Keratinocyte (primary cell): ENCODE data around the gene CDH13. TPM values are rescaled to one million over a fixed set of nuclear protein-coding genes. Genes with fewer than 3 reads are reported as not detected.

ENCODE experiments used
- DNase-seq: peaks from one replicate; pipeline ENCODE4 v3.0.0-alpha.2; 2011; ENCODE audit warnings: low read depth, missing footprints, low spot score
- FAIRE-seq: peaks from 2 replicates; lab custom pipeline; 2011; peaks lifted over from hg19 to GRCh38; lab: Jason Lieb, UNC
- H2AFZ ChIP-seq: 2 replicates; pipeline ENCODE4 v1.6.0; 2012; ENCODE audit warnings: low read length, control low read depth, inconsistent platforms; ENCODE audit not compliant: control insufficient read depth
- H3K27ac ChIP-seq: 2 replicates; pipeline ENCODE4 v1.5.1; 2011; ENCODE audit warnings: low read length; ENCODE audit not compliant: control insufficient read depth, insufficient read depth
- H3K27me3 ChIP-seq: 3 replicates; pipeline ENCODE4 v1.6.0; 2011; ENCODE audit warnings: low read length; ENCODE audit not compliant: control insufficient read depth, insufficient read depth; ENCODE audit errors: extremely low read depth
- H3K36me3 ChIP-seq, 2 experiments: 2 replicates in 1 of 2; 3 replicates in 1 of 2; pipeline ENCODE4 v1.5.1; 2011; ENCODE audit warnings: low read length in 2 of 2, mild to moderate bottlenecking in 1 of 2; ENCODE audit not compliant: control insufficient read depth in 2 of 2, insufficient read depth in 2 of 2; ENCODE audit errors: extremely low read depth in 1 of 2
- H3K4me1 ChIP-seq: 3 replicates; pipeline ENCODE4 v1.5.1; 2011; ENCODE audit warnings: low read length; ENCODE audit not compliant: control insufficient read depth, insufficient read depth; ENCODE audit errors: extremely low read depth
- H3K4me2 ChIP-seq: 3 replicates; pipeline ENCODE4 v1.6.0; 2011; ENCODE audit warnings: low read depth, low read length; ENCODE audit not compliant: control insufficient read depth, insufficient read depth; ENCODE audit errors: extremely low read depth
- H3K4me3 ChIP-seq, 3 experiments: fragments of 200-600 bp in 1 of 3; sonication (generic) in 1 of 3; 2 replicates in 2 of 3; 3 replicates in 1 of 3; pipeline ENCODE4 v1.5.1; 2011 to 2016; ENCODE audit warnings: low read length in 3 of 3, mild to moderate bottlenecking in 3 of 3, control low read depth in 2 of 3, inconsistent platforms in 1 of 3, low read depth in 1 of 3, mixed read lengths in 1 of 3, mixed run types in 1 of 3, moderate library complexity in 1 of 3; ENCODE audit not compliant: control insufficient read depth in 2 of 3, insufficient read depth in 2 of 3; ENCODE audit errors: extremely low read depth in 1 of 3
- H3K79me2 ChIP-seq: 2 replicates; pipeline ENCODE4 v1.6.0; 2012; ENCODE audit warnings: low read length; ENCODE audit not compliant: control insufficient read depth, insufficient read depth
- H3K9ac ChIP-seq: 3 replicates; pipeline ENCODE4 v1.6.0; 2011; ENCODE audit warnings: low read length; ENCODE audit not compliant: control insufficient read depth, insufficient read depth; ENCODE audit errors: extremely low read depth
- H3K9me1 ChIP-seq: 3 replicates; pipeline ENCODE4 v1.6.0; 2011; ENCODE audit warnings: low read length; ENCODE audit not compliant: control insufficient read depth, insufficient read depth; ENCODE audit errors: extremely low read depth
- H3K9me3 ChIP-seq: 2 replicates; pipeline ENCODE4 v1.5.1; 2012; ENCODE audit warnings: low read depth, low read length; ENCODE audit not compliant: control insufficient read depth
- H4K20me1 ChIP-seq: 3 replicates; pipeline ENCODE4 v1.6.0; 2011; ENCODE audit warnings: low read length; ENCODE audit not compliant: control insufficient read depth, insufficient read depth; ENCODE audit errors: extremely low read depth
- CTCF ChIP-seq, 3 experiments: IDR thresholded peaks in 1 of 3; conservative IDR thresholded peaks in 1 of 3; optimal IDR thresholded peaks in 1 of 3; 2 replicates in 2 of 3; 3 replicates in 1 of 3; pipeline versions ENCODE3 to v1.5.1; 2011; ENCODE audit warnings: low read length in 3 of 3, mild to moderate bottlenecking in 3 of 3, moderate library complexity in 2 of 3, control low read depth in 1 of 3, inconsistent platforms in 1 of 3; ENCODE audit not compliant: insufficient read depth in 2 of 3; ENCODE audit errors: extremely low read depth in 1 of 3
- EZH2 ChIP-seq: IDR thresholded peaks from one replicate; pipeline ENCODE4 v1.6.1; 2012; ENCODE audit warnings: inconsistent platforms, mild to moderate bottlenecking, low read length, moderate library complexity
- dilution Hi-C: fragments of 300-500 bp; cut with MboI; formaldehyde crosslinking; loops from one replicate; pipeline ENCODE4 v1.7.0; 2020; ENCODE audit warnings: low sequenced_read_pairs; ENCODE audit not compliant: extremely low pct_ligation_motif_present
- polyA plus RNA-seq, 5 experiments: library from polyadenylated mRNA; depleted of rRNA in 3 of 5; stranded (reverse) in 3 of 5; stranded (forward) in 1 of 5; unstranded in 1 of 5; fragments of >200 nt; gene quantifications; 1 replicate in 1 of 5; 2 replicates in 3 of 5; 3 replicates in 1 of 5; pipeline versions ENCODE4 v1.2.1 to v1.2.3, GENCODE V29; 2011 to 2012; ENCODE audit warnings: missing spikeins in 2 of 5, low read depth in 1 of 5, low replicate concordance in 1 of 5

CDH13 gene
- polyA plus RNA-seq, 1 donor (not counting 4 experiments of a cell fraction or from before 2014, with no cell fraction given): 111 TPM

- Histone ChIP-seq H3K9me3 (no peaks in the 10 kb centered on the region), H3K79me2 (peaks cover 7% of the 10 kb centered on the region), H3K4me2 (no peak overlapping the region), H3K4me1 (no peaks in the 10 kb centered on the region), H3K9ac (no peak overlapping the region), H2AFZ (no peak overlapping the region), H3K9me1 (no peaks in the 10 kb centered on the region), H3K27me3 (no peaks in the 10 kb centered on the region), H3K4me3 (no peak overlapping the region), H4K20me1 (no peaks in the 10 kb centered on the region), H3K27ac (no peak overlapping the region), H3K36me3 (no peaks in the 10 kb centered on the region)
- FAIRE-seq: no peak
- dilution Hi-C loops: no loop called here
- TF ChIP-seq EZH2: no peak
- TF ChIP-seq CTCF (optimal IDR thresholded peaks at IDR 0.05 in 1 of 3, IDR thresholded peaks at IDR 0.05 in 1 of 3, conservative IDR thresholded peaks at IDR 0.05 in 1 of 3; ENCODE audit: extremely low read depth in 1 of 3, insufficient read depth in 2 of 3, low read length in 3 of 3): no peak
- no peak for DNase-seq
Observed at GRCh38 chr16:82878466-82878865, 251.7 kb downstream of the CDH13 start.

DNA sequence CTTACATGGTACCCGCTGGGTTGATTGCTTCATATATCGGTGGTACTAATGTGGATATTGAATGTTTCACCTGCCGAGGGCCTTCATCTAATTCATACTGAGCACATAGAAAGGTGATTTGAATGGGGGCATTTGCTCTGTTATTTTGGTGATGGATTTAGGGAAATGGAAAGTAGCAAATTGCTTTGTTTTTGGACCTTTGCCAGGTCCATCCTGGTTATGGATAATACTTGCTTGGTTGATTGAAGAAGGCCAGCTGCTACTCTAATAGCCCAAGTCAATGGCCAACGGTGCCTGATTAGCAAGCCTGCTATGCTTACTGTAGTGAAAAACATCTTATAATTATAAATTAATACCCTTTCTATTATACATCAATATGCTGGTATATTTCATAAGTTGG lies 253.6 kb downstream of the CDH13 start:
- H3K79me2 ChIP-seq: peaks cover 7% of the 10 kb centered on the region
- no peak for FAIRE-seq
- no peaks in the 10 kb centered on the region for H3K27me3 ChIP-seq
- no peak overlapping the region for H2AFZ ChIP-seq
- no peak overlapping the region for H3K4me2 ChIP-seq
- TF ChIP-seq CTCF (optimal IDR thresholded peaks at IDR 0.05 in 1 of 3, IDR thresholded peaks at IDR 0.05 in 1 of 3, conservative IDR thresholded peaks at IDR 0.05 in 1 of 3; ENCODE audit: extremely low read depth in 1 of 3, insufficient read depth in 2 of 3, low read length in 3 of 3): no peak
- no peak for TF ChIP-seq EZH2
- dilution Hi-C loops: no loop called here
- H3K4me3 ChIP-seq: no peak overlapping the region
- no peaks in the 10 kb centered on the region for H4K20me1 ChIP-seq
- no peaks in the 10 kb centered on the region for H3K9me1 ChIP-seq
- DNase-seq: no peak
- H3K27ac ChIP-seq: no peak overlapping the region
- no peaks in the 10 kb centered on the region for H3K36me3 ChIP-seq
- no peaks in the 10 kb centered on the region for H3K9me3 ChIP-seq
- H3K9ac ChIP-seq: no peak overlapping the region
- no peaks in the 10 kb centered on the region for H3K4me1 ChIP-seq
